ENCODE results near the gene GOLGA8T.
"Not testable (repeated sequence)": the region's sequence is repeated elsewhere in the genome, so short reads cannot be mapped to it uniquely, and the experiment has no call there.

GRCh38 chr15:30191639-30192038, 56.8 kb downstream of the GOLGA8T start:
- TF ChIP-seq RCOR1 (IDR thresholded peaks at IDR 0.05; ENCODE audit: low read length); CTCF (IDR thresholded peaks at IDR 0.05); CHD2 (IDR thresholded peaks at IDR 0.05; ENCODE audit: low read length, partially characterized antibody); FOXM1 (IDR thresholded peaks at IDR 0.05; ENCODE audit: low read depth); EP300 (IDR thresholded peaks at IDR 0.05; ENCODE audit: borderline replicate concordance in 1 of 2, low read depth in 1 of 2, low read length in 1 of 2); YY1 (IDR thresholded peaks at IDR 0.05; ENCODE audit: low read depth); NRF1 (IDR thresholded peaks at IDR 0.05; ENCODE audit: low read depth, low read length): not testable (repeated sequence)
- TF ChIP-seq, protein P1, sequence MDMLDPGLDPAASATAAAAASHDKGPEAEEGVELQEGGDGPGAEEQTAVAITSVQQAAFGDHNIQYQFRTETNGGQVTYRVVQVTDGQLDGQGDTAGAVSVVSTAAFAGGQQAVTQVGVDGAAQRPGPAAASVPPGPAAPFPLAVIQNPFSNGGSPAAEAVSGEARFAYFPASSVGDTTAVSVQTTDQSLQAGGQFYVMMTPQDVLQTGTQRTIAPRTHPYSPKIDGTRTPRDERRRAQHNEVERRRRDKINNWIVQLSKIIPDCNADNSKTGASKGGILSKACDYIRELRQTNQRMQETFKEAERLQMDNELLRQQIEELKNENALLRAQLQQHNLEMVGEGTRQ (IDR thresholded peaks at IDR 0.05; ENCODE audit: borderline replicate concordance, low read depth, low read length), result not testable (repeated sequence)

All from SK-N-SH (cell line).